Naive B cell (primary cell): ENCODE data around the gene RXFP2. TPM values are rescaled to one million over a fixed set of nuclear protein-coding genes. Genes with fewer than 3 reads are reported as not detected.

Experiments
- ATAC-seq, 2 donors: fragments of 150-1000 bp; cut with Tn5 transposase; 2 replicates each; pipeline ENCODE4 v1.10.0; 2021; ENCODE audit warnings: low read depth in 2 of 2, mild to moderate bottlenecking in 2 of 2, moderate library complexity in 2 of 2
- DNase-seq: peaks from one replicate; pipeline ENCODE4 v3.0.0; 2022
- H3K27ac Mint-ChIP-seq, 6 donors: one replicate each; pipeline ENCODE4 v1.8.0; 2020 to 2022; ENCODE audit warnings: mild to moderate bottlenecking in 6 of 6, mixed read lengths in 6 of 6, moderate library complexity in 5 of 6, inconsistent platforms in 2 of 6
- H3K27me3 Mint-ChIP-seq, 3 donors: one replicate each; pipeline ENCODE4 v1.8.0; 2021 to 2022; ENCODE audit warnings: mixed read lengths in 3 of 3, mild to moderate bottlenecking in 1 of 3
- H3K36me3 Mint-ChIP-seq, 2 donors: one replicate each; pipeline ENCODE4 v1.8.0; 2020 to 2022; ENCODE audit warnings: mixed read lengths in 2 of 2, inconsistent platforms in 1 of 2, mild to moderate bottlenecking in 1 of 2
- H3K4me1 Mint-ChIP-seq, 3 donors: one replicate each; pipeline ENCODE4 v1.8.0; 2020 to 2022; ENCODE audit warnings: mixed read lengths in 3 of 3, inconsistent platforms in 1 of 3, mild to moderate bottlenecking in 1 of 3, moderate library complexity in 1 of 3
- H3K4me3 Mint-ChIP-seq, 8 donors: one replicate each; pipeline ENCODE4 v1.8.0; 2020 to 2022; ENCODE audit warnings: mild to moderate bottlenecking in 8 of 8, mixed read lengths in 8 of 8, moderate library complexity in 8 of 8, inconsistent platforms in 2 of 8
- H3K9me3 Mint-ChIP-seq, 7 donors: one replicate each; pipeline ENCODE4 v1.8.0; 2020 to 2022; ENCODE audit warnings: mixed read lengths in 7 of 7, mild to moderate bottlenecking in 5 of 7, inconsistent platforms in 2 of 7, moderate library complexity in 1 of 7
- polyA plus RNA-seq, 6 donors: library from polyadenylated mRNA; unstranded; fragments of 300-500 nt; fragmentation: Illumina TruSeq; gene quantifications; one replicate each; pipeline ENCODE4 v1.2.3, GENCODE V29; 2021; ENCODE audit warnings: low read depth in 6 of 6

RXFP2 gene
- polyA plus RNA-seq, 6 donors from 2014 or later = not detected

- ATAC-seq = no peak
- Mint-ChIP-seq H3K4me3 (no peak overlapping the region), H3K36me3 (no peaks in the 10 kb centered on the region), H3K4me1 (peaks cover 5 to 9% (median 8%) of the 10 kb centered on the region in 3 donors), H3K9me3 (peaks cover 0 to 2% (median 0%) of the 10 kb centered on the region in 7 donors), H3K27ac (no peak overlapping the region), H3K27me3 (peaks cover 0 to 8% (median 8%) of the 10 kb centered on the region in 3 donors)
- no peak for DNase-seq
Observed at GRCh38 chr13:31775148-31775547, 35.8 kb downstream of the RXFP2 start.

DNA sequence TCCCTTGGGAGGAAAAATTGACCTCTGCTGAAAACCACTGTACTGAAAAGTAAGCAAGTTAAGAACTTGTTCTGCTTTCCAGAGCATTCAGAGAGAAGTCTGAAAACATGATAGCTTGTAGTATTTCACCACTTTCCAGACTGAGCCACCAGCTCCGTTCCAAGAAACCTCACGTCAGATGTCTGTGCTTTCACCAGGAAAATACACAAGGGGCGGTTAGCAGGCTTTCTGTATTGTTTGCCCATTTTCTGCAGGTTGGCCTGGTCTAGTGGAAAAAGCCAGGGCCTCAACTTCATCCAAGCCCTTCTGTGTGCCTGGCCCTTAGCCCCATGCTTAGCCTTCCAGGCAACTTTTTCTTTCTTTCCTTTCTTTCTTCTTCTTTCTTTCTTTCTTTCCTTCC, 36.4 kb downstream of the RXFP2 start:
- H3K27ac Mint-ChIP-seq = no peak overlapping the region
- peaks cover 0 to 11% (median 8%) of the 10 kb centered on the region in 3 donors for H3K27me3 Mint-ChIP-seq
- H3K4me1 Mint-ChIP-seq = peaks cover 5 to 9% (median 8%) of the 10 kb centered on the region in 3 donors
- H3K9me3 Mint-ChIP-seq = peaks cover 0 to 2% (median 0%) of the 10 kb centered on the region in 7 donors
- no peak overlapping the region for H3K4me3 Mint-ChIP-seq
- DNase-seq = no peak
- ATAC-seq = no peak
- H3K36me3 Mint-ChIP-seq = no peaks in the 10 kb centered on the region

DNA sequence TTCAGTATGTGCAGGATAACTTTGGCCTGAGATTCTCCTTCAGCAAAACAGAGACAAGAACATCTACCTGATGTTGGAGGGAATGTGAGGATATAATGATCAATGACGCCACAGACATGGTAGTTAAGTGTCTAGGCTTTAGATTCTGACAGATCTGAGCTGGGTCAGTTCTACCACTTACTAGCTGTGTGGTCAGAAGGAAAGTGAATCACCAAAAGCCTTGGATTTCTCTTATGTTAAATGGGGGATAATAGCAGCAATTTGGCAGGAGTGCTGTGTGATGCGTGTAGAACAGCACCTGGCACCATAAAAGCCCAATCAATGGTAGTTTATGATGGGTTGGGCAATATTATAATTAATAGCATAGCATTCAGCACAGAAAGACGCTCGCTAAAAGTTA, 41.7 kb downstream of the RXFP2 start:
- Mint-ChIP-seq H3K36me3 (no peaks in the 10 kb centered on the region), H3K4me1 (no peaks in the 10 kb centered on the region), H3K4me3 (no peak overlapping the region), H3K27ac (no peak overlapping the region), H3K9me3 (peaks cover 0 to 2% (median 0%) of the 10 kb centered on the region in 7 donors), H3K27me3 (peaks cover 0 to 19% (median 8%) of the 10 kb centered on the region in 3 donors)
- no peak for ATAC-seq
- no peak for DNase-seq

GRCh38 chr13:31786011-31786410, 46.7 kb downstream of the RXFP2 start:
- Mint-ChIP-seq H3K27ac (no peak overlapping the region), H3K4me1 (no peaks in the 10 kb centered on the region), H3K4me3 (no peak overlapping the region)

GRCh38 chr13:31790992-31791391, 51.7 kb downstream of the RXFP2 start:
- Mint-ChIP-seq H3K4me1 (no peaks in the 10 kb centered on the region), H3K27me3 (peaks cover 0 to 7% (median 0%) of the 10 kb centered on the region in 3 donors), H3K4me3 (no peak overlapping the region), H3K27ac (no peak overlapping the region), H3K36me3 (no peaks in the 10 kb centered on the region), H3K9me3 (no peaks in the 10 kb centered on the region)
- DNase-seq = no peak
- ATAC-seq = no peak

More at GRCh38 chr13:31786011-31786410, 46.7 kb downstream of the RXFP2 start:
- peaks cover 0 to 8% (median 0%) of the 10 kb centered on the region in 3 donors for H3K27me3 Mint-ChIP-seq
- no peaks in the 10 kb centered on the region for H3K9me3 Mint-ChIP-seq
- no peak for ATAC-seq
- no peak for DNase-seq
- H3K36me3 Mint-ChIP-seq = no peaks in the 10 kb centered on the region

- H3K27me3 Mint-ChIP-seq = peaks cover 0 to 10% (median 7%) of the 10 kb centered on the region in 3 donors
- no peaks in the 10 kb centered on the region for H3K9me3 Mint-ChIP-seq
Observed at GRCh38 chr13:31793246-31793645, 53.9 kb downstream of the RXFP2 start.

GRCh38 chr13:31794452-31794851, 55.1 kb downstream of the RXFP2 start:
- ATAC-seq (no peak), DNase-seq (no peak)
- Mint-ChIP-seq H3K4me3 (no peak overlapping the region), H3K36me3 (no peaks in the 10 kb centered on the region), H3K27me3 (peaks cover 0 to 10% (median 7%) of the 10 kb centered on the region in 3 donors), H3K9me3 (no peaks in the 10 kb centered on the region), H3K4me1 (no peaks in the 10 kb centered on the region), H3K27ac (peak overlapping the region in 1 of 6 donors; percentile 35)

More at GRCh38 chr13:31793246-31793645, 53.9 kb downstream of the RXFP2 start:
- H3K4me1 Mint-ChIP-seq = no peaks in the 10 kb centered on the region
- no peaks in the 10 kb centered on the region for H3K36me3 Mint-ChIP-seq
- DNase-seq = no peak
- H3K4me3 Mint-ChIP-seq = no peak overlapping the region
- ATAC-seq = no peak
- no peak overlapping the region for H3K27ac Mint-ChIP-seq

- no peaks in the 10 kb centered on the region for H3K9me3 Mint-ChIP-seq
- peaks cover 0 to 10% (median 7%) of the 10 kb centered on the region in 3 donors for H3K27me3 Mint-ChIP-seq
- DNase-seq = no peak
- ATAC-seq = no peak
- H3K27ac Mint-ChIP-seq = no peak overlapping the region
- H3K4me1 Mint-ChIP-seq = no peaks in the 10 kb centered on the region
- H3K4me3 Mint-ChIP-seq = no peak overlapping the region
- no peaks in the 10 kb centered on the region for H3K36me3 Mint-ChIP-seq
Observed at GRCh38 chr13:31797154-31797775, 57.9 kb downstream of the RXFP2 start.

DNA sequence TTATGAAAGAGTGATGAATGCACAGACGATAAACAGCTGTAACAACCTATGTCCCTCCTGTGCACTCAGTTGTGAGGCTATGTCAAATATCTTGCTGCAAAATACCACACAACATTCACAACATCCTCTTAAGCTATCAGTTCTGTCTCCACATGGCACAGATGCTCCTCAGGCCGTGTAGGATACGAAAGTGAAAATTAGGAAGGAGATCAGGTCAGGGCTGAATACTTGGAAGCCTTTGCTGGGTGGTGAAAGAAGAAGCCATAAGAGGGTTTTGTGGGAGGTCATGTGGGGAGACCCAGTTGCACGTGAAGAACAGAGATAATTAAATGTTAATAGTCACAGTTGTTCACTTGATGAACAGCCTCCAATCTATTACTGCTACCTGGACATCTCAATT, 58.9 kb downstream of the RXFP2 start:
- no peaks in the 10 kb centered on the region for H3K36me3 Mint-ChIP-seq
- no peaks in the 10 kb centered on the region for H3K9me3 Mint-ChIP-seq
- H3K27ac Mint-ChIP-seq = peak overlapping the region in 1 of 6 donors; percentile 7

GRCh38 chr13:31801088-31801487, 61.8 kb downstream of the RXFP2 start:
- Mint-ChIP-seq H3K4me3 (no peak overlapping the region), H3K27ac (peak overlapping the region in 2 of 6 donors; percentile 2 to 62), H3K9me3 (no peaks in the 10 kb centered on the region), H3K36me3 (no peaks in the 10 kb centered on the region), H3K27me3 (peaks cover 0 to 10% (median 0%) of the 10 kb centered on the region in 3 donors), H3K4me1 (no peaks in the 10 kb centered on the region)
- ATAC-seq (no peak), DNase-seq (no peak)

More for the DNA sequence above, 58.9 kb downstream of the RXFP2 start:
- DNase-seq (no peak), ATAC-seq (no peak)
- Mint-ChIP-seq H3K4me1 (no peaks in the 10 kb centered on the region), H3K4me3 (no peak overlapping the region), H3K27me3 (peaks cover 0 to 10% (median 7%) of the 10 kb centered on the region in 3 donors)

DNA sequence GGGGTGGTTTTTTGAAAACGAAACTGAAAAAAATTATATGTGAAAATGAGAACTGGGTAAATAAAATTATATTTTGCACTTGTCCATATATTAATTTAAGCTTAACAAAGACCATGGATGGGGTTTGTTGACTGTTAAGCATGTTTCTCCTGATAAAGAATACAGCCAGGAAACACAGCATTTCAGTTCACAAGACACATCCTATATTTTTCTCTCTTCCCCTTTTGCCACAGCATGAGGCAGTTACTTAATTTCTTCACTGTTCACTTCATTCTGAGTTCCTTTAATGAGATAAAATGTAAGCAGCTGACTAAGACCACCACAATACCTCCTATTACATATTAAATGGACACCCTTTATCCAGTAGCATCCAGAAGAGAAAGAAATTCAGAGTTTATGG, 64.0 kb downstream of the RXFP2 start:
- no peak overlapping the region for H3K27ac Mint-ChIP-seq
- no peaks in the 10 kb centered on the region for H3K4me1 Mint-ChIP-seq
- DNase-seq (no peak), ATAC-seq (no peak)
- H3K4me3 Mint-ChIP-seq = no peak overlapping the region
- H3K27me3 Mint-ChIP-seq = peaks cover 0 to 4% (median 0%) of the 10 kb centered on the region in 3 donors
- H3K36me3 Mint-ChIP-seq = no peaks in the 10 kb centered on the region
- H3K9me3 Mint-ChIP-seq = no peaks in the 10 kb centered on the region

DNA sequence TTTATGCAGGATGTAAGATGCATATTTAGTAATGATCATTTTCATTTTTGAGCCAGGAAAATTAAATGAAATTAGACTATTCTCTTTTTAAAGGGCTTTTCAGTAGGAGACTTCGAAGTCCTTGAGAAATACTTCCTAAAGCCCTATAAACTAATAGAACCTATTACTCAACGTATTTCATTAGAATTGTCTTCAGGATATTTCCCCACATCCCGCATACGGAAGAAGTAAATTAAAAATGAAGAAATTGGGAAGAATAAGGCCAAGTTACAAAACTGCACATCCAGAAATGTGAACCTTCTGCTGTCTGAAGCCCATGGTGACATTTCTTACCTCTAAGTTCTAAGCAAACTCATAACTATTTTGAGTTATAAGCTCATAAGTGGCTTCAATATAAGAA, 66.5 kb downstream of the RXFP2 start:
- Mint-ChIP-seq H3K9me3 (peaks cover 0 to 14% (median 5%) of the 10 kb centered on the region in 7 donors), H3K36me3 (peaks cover 5 to 7% of the 10 kb centered on the region in 2 donors), H3K4me1 (no peaks in the 10 kb centered on the region), H3K27me3 (peaks cover 0 to 5% (median 4%) of the 10 kb centered on the region in 3 donors), H3K27ac (no peak overlapping the region), H3K4me3 (no peak overlapping the region)
- ATAC-seq (no peak), DNase-seq (no peak)

DNA sequence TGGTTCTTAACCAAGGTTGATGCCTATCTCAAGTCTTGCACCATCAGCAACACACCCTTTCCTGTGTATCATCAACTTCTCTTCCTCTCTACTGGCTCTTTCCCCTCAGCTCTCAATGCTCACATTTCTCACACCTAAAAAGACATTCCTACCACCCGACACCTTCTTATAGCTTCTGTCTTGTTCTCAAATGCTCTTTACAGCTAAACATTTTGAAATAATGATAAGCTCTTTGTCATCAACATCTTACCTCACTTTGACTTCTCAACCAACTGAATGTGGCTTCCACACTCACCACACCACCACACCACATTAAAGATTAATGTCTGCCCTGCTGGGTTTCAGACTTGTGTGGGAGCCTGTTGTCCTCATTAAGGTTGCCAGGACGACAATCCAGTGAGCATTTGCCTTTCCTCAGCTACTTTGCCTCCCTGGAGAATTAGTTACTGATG, 67.8 kb downstream of the RXFP2 start:
- Mint-ChIP-seq H3K36me3 (peaks cover 5 to 14% of the 10 kb centered on the region in 2 donors), H3K27ac (no peak overlapping the region), H3K27me3 (peaks cover 7 to 16% (median 9%) of the 10 kb centered on the region in 3 donors), H3K4me3 (no peak overlapping the region), H3K4me1 (no peaks in the 10 kb centered on the region), H3K9me3 (peaks cover 0 to 27% (median 10%) of the 10 kb centered on the region in 7 donors)
- ATAC-seq = no peak
- DNase-seq = no peak

DNA sequence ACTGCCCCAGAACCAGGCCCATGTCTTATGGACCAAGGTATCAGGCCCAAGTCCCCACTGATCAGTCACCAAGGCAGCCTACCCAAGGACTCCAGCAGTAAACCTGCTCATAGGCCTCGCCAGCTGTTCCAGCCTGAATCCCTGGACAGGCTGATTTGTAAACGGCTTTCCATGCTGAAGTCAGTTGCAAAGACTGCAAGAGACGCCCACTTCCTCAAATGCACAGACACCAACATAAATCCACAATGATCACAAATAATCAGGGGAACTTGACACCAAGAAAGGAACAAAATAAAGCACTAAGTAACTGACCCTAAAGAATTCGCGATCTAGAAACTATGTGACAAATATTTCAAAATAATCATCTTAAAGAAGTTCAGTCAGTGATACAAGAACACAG, 75.2 kb downstream of the RXFP2 start:
- no peaks in the 10 kb centered on the region for H3K4me1 Mint-ChIP-seq
- ATAC-seq (no peak), DNase-seq (no peak)
- H3K9me3 Mint-ChIP-seq = peaks cover 19 to 81% (median 38%) of the 10 kb centered on the region in 7 donors
- peaks cover 5 to 20% (median 8%) of the 10 kb centered on the region in 3 donors for H3K27me3 Mint-ChIP-seq
- peaks cover 9 to 27% of the 10 kb centered on the region in 2 donors for H3K36me3 Mint-ChIP-seq
- no peak overlapping the region for H3K27ac Mint-ChIP-seq
- H3K4me3 Mint-ChIP-seq = peak overlapping the region in 1 of 8 donors; percentile 6
